ENCODE results near the gene ANKRD12.
"Not testable (repeated sequence)": the region's sequence is repeated elsewhere in the genome, so short reads cannot be mapped to it uniquely, and the experiment has no call there.

Gene ANKRD12

GRCh38 chr18:9234528-9234927 lies 97.9 kb downstream of the ANKRD12 start:
- DNase-seq, result no peak

DNA sequence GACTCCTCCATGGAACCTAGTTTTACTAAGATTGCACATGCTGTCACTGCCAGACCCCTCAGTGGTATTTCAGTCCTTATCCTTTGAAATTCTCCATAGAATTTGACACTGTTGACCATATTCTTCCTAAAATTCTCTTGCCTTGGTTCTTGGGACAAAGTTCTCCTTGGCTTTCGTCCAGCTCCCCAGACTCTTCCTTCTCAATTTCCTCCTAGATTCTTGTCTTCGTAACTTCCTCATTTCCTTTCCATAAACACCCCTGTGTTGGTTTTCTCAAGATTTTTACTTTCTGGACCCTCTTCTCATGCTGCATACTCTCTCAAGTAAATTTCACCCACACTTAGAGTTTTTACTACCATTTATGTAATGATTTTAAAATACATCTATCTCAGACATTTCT lies 101.4 kb downstream of the ANKRD12 start:
- no peak for DNase-seq

- no peak for DNase-seq
Observed at GRCh38 chr18:9239720-9240119, 103.1 kb downstream of the ANKRD12 start.

- DNase-seq, result no peak
Observed at GRCh38 chr18:9240270-9240669, 103.7 kb downstream of the ANKRD12 start.

GRCh38 chr18:9243029-9243428 lies 106.4 kb downstream of the ANKRD12 start:
- no peak for DNase-seq

DNA sequence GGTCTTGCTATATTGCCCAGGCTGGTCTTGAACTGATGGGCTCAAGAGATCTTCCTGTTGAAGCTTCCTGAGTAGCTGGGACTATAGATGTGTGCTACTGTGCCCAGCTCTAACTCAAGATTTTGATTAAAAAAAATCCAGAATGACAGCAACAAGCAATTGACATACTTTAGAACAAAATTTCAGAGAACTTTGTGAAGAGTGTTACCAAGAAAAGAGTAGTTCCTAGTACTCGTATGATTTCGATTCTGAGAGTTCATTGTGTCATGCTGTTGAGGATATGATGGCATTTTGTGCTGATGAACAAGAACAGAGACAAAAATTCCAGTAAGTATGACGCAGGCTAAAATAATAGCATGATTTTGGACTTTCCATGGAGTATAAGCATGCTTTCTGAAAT lies 107.8 kb downstream of the ANKRD12 start:
- no peak for DNase-seq

DNA sequence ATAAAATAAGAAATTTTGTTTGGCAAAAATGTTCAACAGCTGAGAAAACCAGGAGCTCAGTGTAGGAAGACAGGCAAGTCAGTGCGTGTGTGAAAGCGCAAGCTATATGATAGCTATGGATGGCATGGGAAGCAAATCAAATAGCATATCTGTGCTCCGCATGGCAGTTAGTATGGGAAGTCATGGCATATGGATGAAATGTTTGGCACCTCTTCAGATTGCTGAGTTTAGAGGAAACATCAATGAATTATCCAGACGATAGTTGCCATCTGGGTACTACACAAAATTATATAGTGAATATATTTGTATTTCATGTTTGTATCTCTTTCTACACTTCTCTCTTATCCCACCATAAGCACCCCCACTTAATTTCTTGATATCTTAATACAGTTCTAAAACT lies 112.1 kb downstream of the ANKRD12 start:
- no peak for DNase-seq

DNA sequence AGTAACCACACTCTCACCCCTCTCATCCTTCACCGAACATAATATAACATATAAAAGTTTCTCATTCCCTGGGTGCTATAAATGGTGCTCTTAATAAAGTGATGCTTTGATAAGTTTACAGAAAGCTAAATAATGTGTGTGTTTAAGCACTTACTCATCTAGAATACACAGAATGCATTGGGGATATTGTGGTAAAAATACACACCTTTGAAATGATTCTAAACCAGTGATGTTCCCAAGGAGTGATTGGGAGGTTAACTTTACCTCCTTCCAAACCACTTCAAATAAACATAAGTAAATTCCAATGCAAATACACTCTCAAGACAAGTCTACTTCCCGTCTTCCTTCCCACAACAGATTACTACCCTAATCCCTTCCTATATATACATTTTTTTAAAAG lies 112.7 kb downstream of the ANKRD12 start:
- no peak for DNase-seq

DNA sequence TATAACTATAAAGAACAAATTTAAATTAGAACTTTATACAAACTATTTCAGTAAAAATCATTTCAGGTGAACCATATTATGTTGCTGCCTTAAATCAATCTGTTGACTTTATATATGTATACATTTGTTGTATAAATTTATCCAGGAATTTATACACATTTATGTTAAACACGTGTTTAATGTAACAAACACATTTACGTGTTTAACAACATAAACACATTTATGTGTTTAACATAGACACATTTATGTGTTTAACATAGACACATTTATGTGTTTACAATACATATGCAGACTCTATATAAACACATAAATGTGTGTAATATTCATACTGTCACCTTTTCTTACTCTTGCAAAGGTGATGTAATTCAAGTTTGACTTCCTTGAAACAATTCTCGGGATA lies 122.6 kb downstream of the ANKRD12 start:
- no peak for DNase-seq

- no peak for DNase-seq
Observed at GRCh38 chr18:9260388-9261380, 124.1 kb downstream of the ANKRD12 start.

- no peak for DNase-seq
Observed at GRCh38 chr18:9263264-9263663, 126.7 kb downstream of the ANKRD12 start.

GRCh38 chr18:9264797-9265196 lies 128.2 kb downstream of the ANKRD12 start:
- not testable (repeated sequence) for DNase-seq

DNA sequence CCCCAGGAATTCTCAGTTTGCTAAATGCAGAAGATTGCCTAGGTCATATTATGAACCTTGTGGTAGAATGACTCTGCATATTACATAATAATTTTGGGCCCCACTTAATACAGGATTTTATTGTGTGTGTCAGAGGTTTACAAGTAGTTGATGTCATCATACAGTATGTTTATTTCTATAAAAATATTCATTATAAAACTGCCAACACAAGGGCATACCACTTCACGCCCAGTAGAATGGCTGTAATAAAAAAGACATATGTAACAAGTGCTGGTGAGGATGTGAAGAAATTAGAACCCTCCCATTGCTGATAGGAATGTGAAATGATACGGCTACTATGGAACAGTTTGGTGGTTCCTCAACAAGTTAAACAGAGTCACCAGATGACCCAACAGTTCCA lies 136.6 kb downstream of the ANKRD12 start:
- no peak for DNase-seq

GRCh38 chr18:9275890-9276289 lies 139.3 kb downstream of the ANKRD12 start:
- no peak for DNase-seq

- no peak for DNase-seq
Observed at GRCh38 chr18:9278028-9278427, 141.4 kb downstream of the ANKRD12 start.

- no peak for DNase-seq
Observed at GRCh38 chr18:9280849-9281248, 144.3 kb downstream of the ANKRD12 start.

DNA sequence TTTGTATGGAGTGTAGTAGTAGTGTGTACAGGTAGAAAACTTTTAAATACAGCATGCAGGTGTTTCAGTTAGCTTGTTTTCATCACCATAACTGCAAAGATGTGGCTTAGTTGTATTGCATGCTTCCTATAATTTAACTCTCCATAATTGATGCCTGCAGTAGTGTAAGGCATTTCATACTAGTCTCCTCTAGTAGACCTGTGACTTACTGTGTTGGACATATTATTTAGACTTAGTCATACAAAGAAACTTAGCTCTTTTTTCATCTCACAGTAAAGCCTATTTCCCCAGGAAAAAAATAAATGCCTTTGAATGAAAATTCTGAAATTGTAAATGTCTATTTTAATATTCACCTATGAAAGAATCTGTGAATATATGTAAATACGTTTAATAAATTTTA lies 145.2 kb downstream of the ANKRD12 start:
- no peak for DNase-seq

GRCh38 chr18:9283791-9284190 lies 147.2 kb downstream of the ANKRD12 start:
- no peak for DNase-seq

- no peak for DNase-seq
Observed at GRCh38 chr18:9285604-9286003, 149.0 kb downstream of the ANKRD12 start.

DNA sequence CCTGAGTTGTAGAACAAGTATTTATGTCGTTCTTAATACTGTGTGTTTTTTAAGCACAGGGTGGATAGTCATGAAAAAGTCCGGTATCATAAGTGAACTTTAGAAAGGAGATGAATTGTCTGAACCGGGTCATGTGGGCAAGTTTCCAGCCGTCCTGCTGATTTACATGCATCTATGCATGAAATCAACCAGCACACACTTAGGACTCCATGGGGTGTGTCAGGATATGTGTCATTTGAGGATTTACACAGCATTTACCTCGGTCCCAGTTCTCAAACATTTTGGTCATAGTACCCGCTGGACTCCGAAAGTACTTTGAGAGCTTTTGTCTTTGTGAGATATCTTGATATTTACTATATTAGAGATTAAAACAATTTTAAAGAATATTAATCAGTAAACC lies 150.5 kb downstream of the ANKRD12 start:
- DNase-seq, result no peak

GRCh38 chr18:9289698-9290097 lies 153.1 kb downstream of the ANKRD12 start:
- no peak for DNase-seq

- DNase-seq, result no peak
Observed at GRCh38 chr18:9290156-9290555, 153.6 kb downstream of the ANKRD12 start.

DNA sequence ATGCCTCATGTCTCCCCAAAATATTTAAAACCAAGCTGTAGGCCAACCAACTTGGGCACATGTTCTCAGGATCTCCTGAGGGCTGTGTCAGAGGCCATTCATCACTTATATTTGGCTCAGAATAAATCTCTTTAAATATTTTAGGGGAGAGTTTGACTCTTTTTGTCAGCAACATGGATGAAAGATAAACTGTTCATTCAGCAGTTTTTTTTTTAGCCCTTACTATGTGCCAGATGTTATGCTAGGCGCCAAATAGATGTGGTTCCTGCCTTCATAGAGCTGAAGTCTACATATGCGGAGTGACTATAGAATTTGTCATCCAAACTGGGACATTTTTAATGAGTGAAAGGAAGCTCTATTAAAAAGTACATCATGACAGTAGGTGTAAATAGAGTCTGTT lies 155.5 kb downstream of the ANKRD12 start:
- no peak for DNase-seq

GRCh38 chr18:9293948-9294347 lies 157.4 kb downstream of the ANKRD12 start:
- DNase-seq, result no peak
